H1 (cell line): Measurements from ENCODE around the gene SMIM10. TPM values are rescaled to one million over a fixed set of nuclear protein-coding genes. Genes with fewer than 3 reads are reported as not detected.

ENCODE experiments used
- CTCF ChIA-PET: fragments of 300-600 bp; sonication (Branson Sonifier 250); formaldehyde crosslinking; loops from one replicate; lab custom pipeline; 2021; ENCODE audit not compliant: partially characterized antibody; lab: Charles Lee
- POLR2A ChIA-PET: fragments of 300-600 bp; sonication (Branson Sonifier 250); formaldehyde crosslinking; loops from one replicate; lab custom pipeline; 2021; ENCODE audit warnings: inconsistent platforms; ENCODE audit not compliant: partially characterized antibody; lab: Charles Lee
- DNase-seq, 2 experiments: peaks; one replicate each; pipeline versions ENCODE4 v3.0.0 to v3.0.0-alpha.2; 2010 to 2022; ENCODE audit warnings: low spot score in 2 of 2, low read depth in 1 of 2, mixed read lengths in 1 of 2
- FAIRE-seq: peaks from 2 replicates; lab custom pipeline; 2011; peaks lifted over from hg19 to GRCh38; lab: Jason Lieb, UNC
- H2AFZ ChIP-seq: 2 replicates; pipeline ENCODE4 v1.8.1; 2012; ENCODE audit warnings: low read length, inconsistent platforms
- H2AK5ac ChIP-seq: 2 replicates; pipeline ENCODE4 v1.6.1; 2013; ENCODE audit warnings: low read depth, low read length
- H2BK120ac ChIP-seq: replicated peaks from 2 replicates; pipeline ENCODE3; 2013; ENCODE audit warnings: low read depth, low read length, inconsistent platforms
- H2BK12ac ChIP-seq: 2 replicates; pipeline ENCODE4 v1.6.1; 2013; ENCODE audit warnings: low read depth, low read length
- H2BK15ac ChIP-seq: 2 replicates; pipeline ENCODE4 v1.6.1; 2013; ENCODE audit warnings: low read length
- H2BK20ac ChIP-seq: 2 replicates; pipeline ENCODE4 v1.6.1; 2013; ENCODE audit warnings: low read length
- H2BK5ac ChIP-seq: 2 replicates; pipeline ENCODE4 v1.6.1; 2013; ENCODE audit warnings: low read depth, low read length
- H3K14ac ChIP-seq: 2 replicates; pipeline ENCODE4 v1.6.1; 2013; ENCODE audit warnings: inconsistent platforms; ENCODE audit not compliant: insufficient read length
- H3K18ac ChIP-seq: 2 replicates; pipeline ENCODE4 v1.6.1; 2013; ENCODE audit warnings: low read length; ENCODE audit errors: extremely low read depth
- H3K23ac ChIP-seq: 2 replicates; pipeline ENCODE4 v1.6.1; 2013; ENCODE audit warnings: inconsistent platforms; ENCODE audit not compliant: insufficient read length
- H3K23me2 ChIP-seq: 2 replicates; pipeline ENCODE4 v1.6.1; 2013; ENCODE audit warnings: low read depth, low read length
- H3K27ac ChIP-seq: 2 replicates; pipeline ENCODE4 v1.6.1; 2011; ENCODE audit warnings: low read depth, low read length, inconsistent platforms
- H3K27me3 ChIP-seq, 4 experiments: replicated peaks in 1 of 4; 1 replicate in 1 of 4; 2 replicates in 3 of 4; pipeline versions ENCODE4 v1.6.1 to v1.8.1; 2011 to 2013; ENCODE audit warnings: low read length in 3 of 4, mild to moderate bottlenecking in 3 of 4, inconsistent platforms in 2 of 4, mixed read lengths in 2 of 4, moderate library complexity in 1 of 4; ENCODE audit not compliant: control insufficient read depth in 3 of 4, insufficient read depth in 3 of 4; ENCODE audit errors: extremely low read depth in 1 of 4
- H3K36me3 ChIP-seq, 4 experiments: 2 replicates each; pipeline versions ENCODE4 v1.6.1 to v1.8.1; 2011 to 2013; ENCODE audit warnings: mild to moderate bottlenecking in 4 of 4, low read length in 3 of 4, moderate library complexity in 2 of 4, control low read depth in 1 of 4, inconsistent platforms in 1 of 4; ENCODE audit not compliant: insufficient read depth in 4 of 4, control insufficient read depth in 2 of 4
- H3K4ac ChIP-seq: replicated peaks from 2 replicates; pipeline ENCODE3; 2013; ENCODE audit warnings: low read length, low read depth, mixed read lengths, inconsistent platforms; ENCODE audit not compliant: insufficient read length
- H3K4me1 ChIP-seq, 4 experiments: replicated peaks in 1 of 4; 1 replicate in 1 of 4; 2 replicates in 3 of 4; pipeline versions ENCODE4 v1.6.1 to v1.8.1; 2011 to 2013; ENCODE audit warnings: low read length in 3 of 4, inconsistent platforms in 2 of 4, mixed read lengths in 1 of 4; ENCODE audit not compliant: insufficient read depth in 4 of 4, control insufficient read depth in 3 of 4
- H3K4me2 ChIP-seq, 2 experiments: 2 replicates each; pipeline versions ENCODE4 v1.6.1 to v1.8.1; 2011 to 2013; ENCODE audit warnings: low read depth in 2 of 2, low read length in 2 of 2, control low read depth in 1 of 2, inconsistent platforms in 1 of 2, mild to moderate bottlenecking in 1 of 2; ENCODE audit not compliant: insufficient read depth in 1 of 2
- H3K4me3 ChIP-seq, 4 experiments: fragments of 200-600, 300-600 bp in 1 of 4; sonication (generic), shearing (Covaris generic), sonication (Bioruptor Twin) in 1 of 4; 2 replicates each; pipeline versions ENCODE4 v1.5.1 to v1.8.1; 2011 to 2016; ENCODE audit warnings: low read length in 4 of 4, low read depth in 3 of 4, control low read depth in 2 of 4, inconsistent platforms in 2 of 4, mild to moderate bottlenecking in 2 of 4, mixed read lengths in 1 of 4, moderate library complexity in 1 of 4; ENCODE audit not compliant: insufficient read depth in 2 of 4; ENCODE audit errors: extremely low read depth in 1 of 4
- H3K56ac ChIP-seq: replicated peaks from 2 replicates; pipeline ENCODE3; 2013; ENCODE audit warnings: low read depth, mild to moderate bottlenecking, mixed read lengths, low read length, inconsistent platforms; ENCODE audit not compliant: insufficient read length
- H3K79me1 ChIP-seq: 2 replicates; pipeline ENCODE4 v1.6.1; 2013; ENCODE audit warnings: low read depth, low read length, control low read depth
- H3K79me2 ChIP-seq, 2 experiments: 2 replicates each; pipeline versions ENCODE4 v1.6.1 to v1.8.1; 2012 to 2013; ENCODE audit warnings: low read length in 2 of 2, mild to moderate bottlenecking in 2 of 2, inconsistent platforms in 1 of 2; ENCODE audit not compliant: insufficient read depth in 2 of 2, control insufficient read depth in 1 of 2
- H3K9ac ChIP-seq, 4 experiments: replicated peaks in 1 of 4; 1 replicate in 1 of 4; 2 replicates in 3 of 4; pipeline versions ENCODE4 v1.6.1 to v1.8.1; 2011 to 2013; ENCODE audit warnings: low read depth in 3 of 4, low read length in 3 of 4, control low read depth in 2 of 4, mild to moderate bottlenecking in 2 of 4, moderate library complexity in 2 of 4, inconsistent platforms in 1 of 4; ENCODE audit errors: extremely low read depth in 1 of 4
- H3K9me3 ChIP-seq, 2 experiments: 2 replicates each; pipeline versions ENCODE4 v1.6.1 to v1.8.1; 2012 to 2013; ENCODE audit warnings: mild to moderate bottlenecking in 2 of 2, moderate library complexity in 2 of 2, control low read depth in 1 of 2, inconsistent platforms in 1 of 2, low read depth in 1 of 2, low read length in 1 of 2, mixed read lengths in 1 of 2; ENCODE audit not compliant: insufficient read depth in 2 of 2
- H4K20me1 ChIP-seq, 2 experiments: replicated peaks in 1 of 2; 2 replicates each; pipeline versions ENCODE3 to v1.8.1; 2011 to 2013; ENCODE audit warnings: inconsistent platforms in 2 of 2, low read length in 2 of 2, mild to moderate bottlenecking in 1 of 2; ENCODE audit not compliant: insufficient read depth in 2 of 2, control insufficient read depth in 1 of 2
- H4K5ac ChIP-seq: 2 replicates; pipeline ENCODE4 v1.6.1; 2013; ENCODE audit warnings: low read length, low read depth, mixed read lengths, inconsistent platforms; ENCODE audit not compliant: insufficient read length
- H4K8ac ChIP-seq: 2 replicates; pipeline ENCODE4 v1.8.0; 2013; ENCODE audit warnings: mild to moderate bottlenecking, moderate library complexity, low read length, inconsistent platforms; ENCODE audit not compliant: insufficient read depth; ENCODE audit errors: extremely low read depth
- H4K91ac ChIP-seq: replicated peaks from 2 replicates; pipeline ENCODE3; 2013; ENCODE audit warnings: low read length, mixed read lengths, inconsistent platforms; ENCODE audit not compliant: insufficient read length
- CHD1 ChIP-seq: IDR thresholded peaks from 2 replicates; pipeline ENCODE4 v1.6.1; 2012; ENCODE audit warnings: low read depth, low read length, improper control_type of control experiment
- HDAC6 ChIP-seq: IDR thresholded peaks from one replicate; pipeline ENCODE4 v1.7.1; 2012; ENCODE audit warnings: low read depth, mild to moderate bottlenecking, inconsistent platforms, low read length, moderate library complexity
- RBBP5 ChIP-seq: IDR thresholded peaks from 2 replicates; pipeline ENCODE4 v1.7.1; 2012; ENCODE audit warnings: low read depth, mild to moderate bottlenecking, inconsistent platforms, low read length, moderate library complexity, borderline replicate concordance
- WGBS, 2 experiments: shearing (Covaris generic) in 1 of 2; methylation state at CpG; one replicate each; pipeline versions ENCODE4 v1.1.6 to v1.1.7; 2013 to 2015; ENCODE audit warnings: low lambda C conversion rate in 2 of 2, mixed read lengths in 2 of 2, inconsistent platforms in 1 of 2, low coverage in 1 of 2, missing lambda C conversion rate in 1 of 2; ENCODE audit not compliant: insufficient replicate concordance in 2 of 2, insufficient coverage in 1 of 2, insufficient read length in 1 of 2; ENCODE audit errors: extremely low coverage in 1 of 2, missing lambda C conversion rate in 1 of 2; 5-methylcytosine and 5-hydroxymethylcytosine counted together
- polyA plus RNA-seq, 7 experiments: library from polyadenylated mRNA; depleted of rRNA in 3 of 7; stranded (reverse) in 5 of 7; unstranded in 2 of 7; fragments of >200 nt in 5 of 7; fragments of 200-250 nt in 2 of 7; gene quantifications; 1 replicate in 5 of 7; 2 replicates in 1 of 7; 4 replicates in 1 of 7; pipeline versions ENCODE4 v1.2.1 to v1.2.3, GENCODE V29; 2011 to 2013; ENCODE audit warnings: missing spikeins in 2 of 7, mixed read lengths in 2 of 7
- total RNA-seq: library from RNA; stranded (reverse); fragmentation: NEBNext Ultra II Directional; extraction: Animal tissue kit (Norgen Biotek cat#: 25700); gene quantifications from 2 replicates; pipeline ENCODE4 v1.2.1, GENCODE V29; 2021

SMIM10 gene
- total and polyA plus RNA-seq, 2 of the 8 experiments (the other 6 are each of a cell fraction or from before 2014, with no cell fraction given) = 2.3 to 2.8 TPM

DNA sequence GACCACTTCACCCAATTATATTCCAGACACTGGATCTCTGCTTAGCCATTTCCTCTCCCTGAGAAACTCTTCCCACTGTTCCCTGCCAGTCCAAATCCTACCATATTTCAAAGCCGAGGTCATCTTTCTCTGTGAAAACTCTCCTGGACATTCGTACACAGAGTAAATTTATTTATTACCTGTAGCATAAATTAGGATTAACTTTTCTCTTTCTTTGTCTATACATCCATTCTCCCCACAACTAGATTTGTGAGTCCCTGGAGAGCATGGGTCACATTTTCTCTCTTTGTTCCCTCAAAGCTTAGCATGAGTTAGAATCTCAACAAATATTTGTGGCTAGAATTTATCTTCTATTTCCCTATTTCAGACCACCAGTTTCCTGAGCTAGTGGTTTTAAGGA is 27.8 kb upstream of the SMIM10 start:
- FAIRE-seq (no peak), DNase-seq (no peak)
- H3K4ac ChIP-seq = no peak overlapping the region
- no peak overlapping the region for H3K9ac ChIP-seq
- H2BK120ac ChIP-seq = no peak overlapping the region
- no peaks in the 10 kb centered on the region for H3K23me2 ChIP-seq
- ChIA-PET POLR2A (interaction anchor here (1.2 kb wide), 1 partner anchor 17 kb away, joined by 4 read pairs; no protein-coding TSS in a partner anchor), CTCF (interaction anchor here (1.0 to 1.1 kb wide), 2 partner anchors 8 to 377 kb away, joined by 3 read pairs; no protein-coding TSS in a partner anchor)
- H2AFZ ChIP-seq = no peak overlapping the region
- H4K5ac ChIP-seq = no peak overlapping the region
- H3K4me1 ChIP-seq = no peaks in the 10 kb centered on the region
- H2BK5ac ChIP-seq = no peak overlapping the region
- no peak overlapping the region for H3K4me2 ChIP-seq
- H4K20me1 ChIP-seq = no peaks in the 10 kb centered on the region
- WGBS, 2 experiments = 100% methylated on average over 1 of the region's 2 CpGs; no CpG with 5 or more reads in 1 of the 2 experiments
- H3K36me3 ChIP-seq = no peaks in the 10 kb centered on the region
- H2BK20ac ChIP-seq = no peak overlapping the region
- no peak overlapping the region for H3K27ac ChIP-seq
- H4K91ac ChIP-seq = no peak overlapping the region
- H3K4me3 ChIP-seq = no peak overlapping the region
- H3K23ac ChIP-seq = no peak overlapping the region
- H3K18ac ChIP-seq = no peak overlapping the region
- no peaks in the 10 kb centered on the region for H3K27me3 ChIP-seq
- TF ChIP-seq HDAC6 (no peak), RBBP5 (no peak), CHD1 (no peak)
- TF ChIP-seq, all 59 proteins: peak for 0
- H4K8ac ChIP-seq = no peak overlapping the region
- no peaks in the 10 kb centered on the region for H3K79me2 ChIP-seq
- H3K79me1 ChIP-seq = no peaks in the 10 kb centered on the region
- no peak overlapping the region for H2BK12ac ChIP-seq
- H2AK5ac ChIP-seq = no peak overlapping the region
- no peak overlapping the region for H2BK15ac ChIP-seq
- no peak overlapping the region for H3K56ac ChIP-seq
- H3K14ac ChIP-seq = no peak overlapping the region
- no peaks in the 10 kb centered on the region for H3K9me3 ChIP-seq
